GM12878 (cell line): Measurements from ENCODE around the gene NUP93. TPM values are rescaled to one million over a fixed set of nuclear protein-coding genes. Genes with fewer than 3 reads are reported as not detected.

ENCODE experiments used
- ATAC-seq: fragments of 200-7000 bp; cut with Tn5 transposase; 3 replicates; pipeline ENCODE4 v1.9.1; 2020; ENCODE audit warnings: mild to moderate bottlenecking, moderate library complexity
- BruUV-seq: library from RNA; stranded (reverse); fragments of 400-500 nt; replicated peaks from 2 replicates; lab custom pipeline; 2021; lab: Mats Ljungman, UMichigan
- CTCF ChIA-PET: fragments of 300-600 bp; sonication (Branson Sonifier 250); formaldehyde crosslinking; extraction: SDS; loops from one replicate; lab custom pipeline; 2021; ENCODE audit warnings: inconsistent platforms; lab: Yijun Ruan, JAX
- POLR2A ChIA-PET: fragments of 350-600 bp; formaldehyde crosslinking; extraction: SDS; loops from one replicate; lab custom pipeline; 2021; ENCODE audit warnings: inconsistent platforms; lab: Charles Lee
- RAD21 ChIA-PET: fragments of 300-600 bp; sonication (Branson Sonifier 250); formaldehyde crosslinking; loops from one replicate; lab custom pipeline; 2023; ENCODE audit warnings: antibody characterized with exemption; ENCODE audit not compliant: unreplicated experiment; lab: Charles Lee
- SMC1A ChIA-PET: fragments of 300-600 bp; sonication (Branson Sonifier 250); formaldehyde crosslinking; loops from one replicate; lab custom pipeline; 2023; ENCODE audit not compliant: unreplicated experiment, uncharacterized antibody; lab: Charles Lee
- DNase-seq: peaks from one replicate; pipeline ENCODE4 v3.0.0-alpha.2; 2011; ENCODE audit warnings: low read depth, low spot score
- FAIRE-seq: peaks from 3 replicates; lab custom pipeline; 2011; peaks lifted over from hg19 to GRCh38; lab: Jason Lieb, UNC
- H2AFZ ChIP-seq: 2 replicates; pipeline ENCODE4 v1.6.0; 2011; ENCODE audit warnings: low read depth, low read length, control low read depth; ENCODE audit not compliant: control insufficient read depth
- H3K27ac ChIP-seq: 2 replicates; pipeline ENCODE4 v1.5.1; 2011; ENCODE audit warnings: control low read depth; ENCODE audit not compliant: control insufficient read depth, insufficient read depth
- H3K27me3 ChIP-seq, 2 experiments: replicated peaks in 1 of 2; 2 replicates each; pipeline versions ENCODE4 v1.6.0 to v1.6.1; 2011; ENCODE audit warnings: low read length in 1 of 2; ENCODE audit not compliant: control insufficient read depth in 2 of 2, insufficient read depth in 2 of 2
- H3K36me3 ChIP-seq, 2 experiments: 2 replicates each; pipeline ENCODE4 v1.5.1; 2011; ENCODE audit warnings: low read length in 1 of 2; ENCODE audit not compliant: control insufficient read depth in 2 of 2, insufficient read depth in 2 of 2
- H3K4me1 ChIP-seq: 2 replicates; pipeline ENCODE4 v1.6.1; 2011; ENCODE audit warnings: mild to moderate bottlenecking, low read length, moderate library complexity, mixed read lengths; ENCODE audit not compliant: control insufficient read depth, insufficient read depth
- H3K4me2 ChIP-seq: 2 replicates; pipeline ENCODE4 v1.6.0; 2011; ENCODE audit warnings: control low read depth; ENCODE audit not compliant: control insufficient read depth, insufficient read depth
- H3K4me3 ChIP-seq: fragments of 200-600 bp; sonication (generic); 2 replicates; pipeline ENCODE4 v1.5.1; 2016
- H3K79me2 ChIP-seq: 2 replicates; pipeline ENCODE4 v1.6.0; 2011; ENCODE audit warnings: low read length; ENCODE audit not compliant: control insufficient read depth, insufficient read depth
- H3K9ac ChIP-seq: 2 replicates; pipeline ENCODE4 v1.8.0; 2011; ENCODE audit warnings: low read length, control low read depth, mixed read lengths; ENCODE audit not compliant: control insufficient read depth, insufficient read depth
- H3K9me3 ChIP-seq: replicated peaks from 3 replicates; pipeline ENCODE4 v1.5.1; 2011; ENCODE audit warnings: mild to moderate bottlenecking, low read length; ENCODE audit not compliant: control insufficient read depth, insufficient read depth
- H4K20me1 ChIP-seq: 2 replicates; pipeline ENCODE4 v1.6.0; 2011; ENCODE audit not compliant: control insufficient read depth, insufficient read depth
- CREM ChIP-seq: IDR thresholded peaks from 2 replicates; pipeline ENCODE4 v1.6.1; 2014; ENCODE audit warnings: antibody characterized with exemption, low read depth
- EP300 ChIP-seq, 2 experiments: fragments of 150-350 bp in 1 of 2; IDR thresholded peaks; 2 replicates each; pipeline ENCODE4 v1.6.1; 2011 to 2012; ENCODE audit warnings: low read depth in 2 of 2, low read length in 2 of 2, borderline replicate concordance in 1 of 2, improper control_type of control experiment in 1 of 2, inconsistent platforms in 1 of 2; ENCODE audit not compliant: control insufficient read depth in 1 of 2
- NFYB ChIP-seq: IDR thresholded peaks from 2 replicates; pipeline ENCODE4 v1.6.1; 2011; ENCODE audit warnings: low read depth, mild to moderate bottlenecking, low read length, improper control_type of control experiment, moderate library complexity; ENCODE audit not compliant: insufficient read depth
- RAD21 ChIP-seq: IDR thresholded peaks from 2 replicates; pipeline ENCODE4 v1.6.1; 2011; ENCODE audit warnings: mild to moderate bottlenecking, low read depth, low read length, moderate library complexity; ENCODE audit not compliant: insufficient read depth
- SMC3 ChIP-seq: IDR thresholded peaks from 2 replicates; pipeline ENCODE4 v1.6.1; 2011; ENCODE audit warnings: low read length, improper control_type of control experiment, borderline replicate concordance
- SUPT20H ChIP-seq: IDR thresholded peaks from 2 replicates; pipeline ENCODE4 v1.6.1; 2011; ENCODE audit warnings: low read depth, mild to moderate bottlenecking, low read length, moderate library complexity, borderline replicate concordance; ENCODE audit not compliant: control insufficient read depth
- YY1 ChIP-seq: IDR thresholded peaks from 2 replicates; pipeline ENCODE4 v1.6.1; 2011; ENCODE audit warnings: low read depth, mild to moderate bottlenecking, low read length
- ZNF274 ChIP-seq: IDR thresholded peaks from one replicate; pipeline ENCODE4 v1.8.0; 2011; ENCODE audit not compliant: insufficient read length, insufficient read depth
- WGBS: methylation state at CpG from one replicate; pipeline ENCODE4 v1.1.6; 2016; ENCODE audit warnings: low lambda C conversion rate; ENCODE audit not compliant: insufficient replicate concordance, insufficient coverage; ENCODE audit errors: missing lambda C conversion rate; 5-methylcytosine and 5-hydroxymethylcytosine counted together
- in situ Hi-C: fragments of 300-500 bp; cut with MboI; formaldehyde crosslinking; loops from 9 replicates; pipeline ENCODE4 v1.14.3; 2018; ENCODE audit warnings: mixed read lengths
- intact Hi-C: fragments of 100-400 bp; cut with micrococcal nuclease; formaldehyde crosslinking; loops from one replicate; pipeline ENCODE4 v1.14.2; 2022; ENCODE audit not compliant: unreplicated experiment
- polyA plus RNA-seq, 11 experiments: library from polyadenylated mRNA; depleted of rRNA in 4 of 11; unstranded in 6 of 11; stranded (reverse) in 5 of 11; fragments of >200 nt; fragmentation: Nextera tagmentation in 4 of 11; fragmentation: Illumina TruSeq in 1 of 11; extraction: Ambion mirVana in 4 of 11; extraction: Trizol in 1 of 11; gene quantifications; 1 replicate in 1 of 11; 2 replicates in 10 of 11; pipeline versions ENCODE4 v1.2.1 to v1.2.3, GENCODE V29; 2011 to 2016; ENCODE audit warnings: inconsistent platforms in 2 of 11, missing spikeins in 2 of 11, low read depth in 1 of 11
- total RNA-seq, 4 experiments: library from RNA; depleted of rRNA in 3 of 4; stranded (reverse); fragments of >200 nt in 3 of 4; fragmentation: Illumina TruSeq in 1 of 4; extraction: Trizol in 1 of 4; gene quantifications; 2 replicates each; pipeline versions ENCODE4 v1.2.1 to v1.2.3, GENCODE V29; 2013 to 2021
- TF ChIP-seq, protein P1 (sequence below), 3 experiments: IDR thresholded peaks in 2 of 3; conservative IDR thresholded peaks in 1 of 3; 2 replicates each; pipeline ENCODE4 v1.5.1; 2011; ENCODE audit warnings: low read depth in 3 of 3, low read length in 3 of 3, mild to moderate bottlenecking in 3 of 3, control low read depth in 2 of 3, moderate library complexity in 2 of 3, inconsistent platforms in 1 of 3, mixed read lengths in 1 of 3; ENCODE audit not compliant: control insufficient read depth in 2 of 3, insufficient read depth in 1 of 3; ENCODE audit errors: extremely low read depth in 1 of 3
- TF ChIP-seq, protein P2 (sequence below): fragments of 450-650 bp; IDR thresholded peaks from 2 replicates; pipeline ENCODE4 v1.6.1; 2016; ENCODE audit warnings: mild to moderate bottlenecking

NUP93 gene
- total and polyA plus RNA-seq, 10 of the 15 experiments (the other 5 are each of a cell fraction or from before 2014, with no cell fraction given), result 82.2 to 175 (median 101) TPM

DNA sequence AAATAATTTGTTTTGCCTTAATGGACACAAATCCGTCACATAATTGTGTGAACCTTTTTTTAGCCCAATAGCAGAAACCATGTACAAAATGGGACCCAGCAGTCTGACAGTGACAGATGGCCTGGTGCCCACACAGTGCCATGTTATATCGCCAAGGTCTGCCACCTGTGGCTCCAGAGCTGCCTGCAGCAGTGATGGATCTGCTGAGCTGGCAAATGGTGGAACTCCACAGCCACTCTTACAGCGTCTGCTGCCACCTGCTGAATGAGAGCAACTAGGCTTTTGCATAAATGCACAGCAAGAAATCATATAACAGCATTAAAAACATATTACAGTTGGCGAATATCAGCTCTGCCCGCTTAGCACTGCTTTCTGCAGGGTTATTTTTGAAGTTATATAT, 59.4 kb downstream of the NUP93 start:
- DNase-seq (no peak), ATAC-seq (peak; percentile 69), FAIRE-seq (no peak)
- no peaks in the 10 kb centered on the region for H3K4me1 ChIP-seq
- H3K4me3 ChIP-seq, result no peak overlapping the region
- no peak overlapping the region for H3K27ac ChIP-seq
- CTCF ChIA-PET, result interaction anchor here (0.6 to 1.7 kb wide), 7 partner anchors 40 to 213 kb away, joined by 3 to 5 read pairs (median 4); no protein-coding TSS in a partner anchor
- H3K9ac ChIP-seq, result no peak overlapping the region
- TF ChIP-seq, protein P1, sequence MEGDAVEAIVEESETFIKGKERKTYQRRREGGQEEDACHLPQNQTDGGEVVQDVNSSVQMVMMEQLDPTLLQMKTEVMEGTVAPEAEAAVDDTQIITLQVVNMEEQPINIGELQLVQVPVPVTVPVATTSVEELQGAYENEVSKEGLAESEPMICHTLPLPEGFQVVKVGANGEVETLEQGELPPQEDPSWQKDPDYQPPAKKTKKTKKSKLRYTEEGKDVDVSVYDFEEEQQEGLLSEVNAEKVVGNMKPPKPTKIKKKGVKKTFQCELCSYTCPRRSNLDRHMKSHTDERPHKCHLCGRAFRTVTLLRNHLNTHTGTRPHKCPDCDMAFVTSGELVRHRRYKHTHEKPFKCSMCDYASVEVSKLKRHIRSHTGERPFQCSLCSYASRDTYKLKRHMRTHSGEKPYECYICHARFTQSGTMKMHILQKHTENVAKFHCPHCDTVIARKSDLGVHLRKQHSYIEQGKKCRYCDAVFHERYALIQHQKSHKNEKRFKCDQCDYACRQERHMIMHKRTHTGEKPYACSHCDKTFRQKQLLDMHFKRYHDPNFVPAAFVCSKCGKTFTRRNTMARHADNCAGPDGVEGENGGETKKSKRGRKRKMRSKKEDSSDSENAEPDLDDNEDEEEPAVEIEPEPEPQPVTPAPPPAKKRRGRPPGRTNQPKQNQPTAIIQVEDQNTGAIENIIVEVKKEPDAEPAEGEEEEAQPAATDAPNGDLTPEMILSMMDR (IDR thresholded peaks at IDR 0.05 in 2 of 3, conservative IDR thresholded peaks at IDR 0.05 in 1 of 3; ENCODE audit: control insufficient read depth in 2 of 3, extremely low read depth in 1 of 3, insufficient read depth in 1 of 3, low read depth in 3 of 3, low read length in 3 of 3), result peak; percentile 28 to 51 (median 31); a peak in 3 of 6 replicates
- peak; percentile 53 for TF ChIP-seq RAD21
- TF ChIP-seq YY1, result 0 out of 2 replicates have a peak, but pooled peaks have one; percentile 35
- no peak for TF ChIP-seq EP300 (IDR thresholded peaks at IDR 0.05; ENCODE audit: borderline replicate concordance in 1 of 2, control insufficient read depth in 1 of 2, low read depth in 2 of 2, low read length in 2 of 2)
- TF ChIP-seq NFYB, result no peak
- TF ChIP-seq ZNF274, result no peak
- no peak for TF ChIP-seq CREM
- no peak for TF ChIP-seq SUPT20H
- TF ChIP-seq, protein P2, sequence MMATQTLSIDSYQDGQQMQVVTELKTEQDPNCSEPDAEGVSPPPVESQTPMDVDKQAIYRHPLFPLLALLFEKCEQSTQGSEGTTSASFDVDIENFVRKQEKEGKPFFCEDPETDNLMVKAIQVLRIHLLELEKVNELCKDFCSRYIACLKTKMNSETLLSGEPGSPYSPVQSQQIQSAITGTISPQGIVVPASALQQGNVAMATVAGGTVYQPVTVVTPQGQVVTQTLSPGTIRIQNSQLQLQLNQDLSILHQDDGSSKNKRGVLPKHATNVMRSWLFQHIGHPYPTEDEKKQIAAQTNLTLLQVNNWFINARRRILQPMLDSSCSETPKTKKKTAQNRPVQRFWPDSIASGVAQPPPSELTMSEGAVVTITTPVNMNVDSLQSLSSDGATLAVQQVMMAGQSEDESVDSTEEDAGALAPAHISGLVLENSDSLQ, result peak; percentile 57; the same call in 1 of the 2 replicates
- TF ChIP-seq SMC3, result peak; percentile 38; the same call in 1 of the 2 replicates
- no peak overlapping the region for H2AFZ ChIP-seq
- 78% methylated on average over 5 of the region's 5 CpGs for WGBS
- RAD21 ChIA-PET, result interaction anchor here (0.6 to 2.3 kb wide), 2 partner anchors 52 to 87 kb away, joined by 3 to 11 read pairs; no protein-coding TSS in a partner anchor
- intact Hi-C loops, result loop anchor here (2.0 kb wide), 1 partner anchor 213 kb away; no protein-coding TSS in a partner anchor
- no peaks in the 10 kb centered on the region for H4K20me1 ChIP-seq
- H3K36me3 ChIP-seq, result no peaks in the 10 kb centered on the region
- no peaks in the 10 kb centered on the region for H3K27me3 ChIP-seq
- no TSS peak for BruUV-seq
- POLR2A ChIA-PET, result interaction anchor here (0.5 kb wide), 1 partner anchor 613 kb away, joined by 3 read pairs; no protein-coding TSS in a partner anchor
- in situ Hi-C loops, result no loop called here
- H3K79me2 ChIP-seq, result no peaks in the 10 kb centered on the region
- SMC1A ChIA-PET, result interaction anchor here (1.0 kb wide), 1 partner anchor 88 kb away, joined by 5 read pairs; no protein-coding TSS in a partner anchor
- no peaks in the 10 kb centered on the region for H3K9me3 ChIP-seq
- H3K4me2 ChIP-seq, result no peak overlapping the region
